HepG2 (cell line): ENCODE results near the gene AXIN1. TPM values are rescaled to one million over a fixed set of nuclear protein-coding genes. Genes with fewer than 3 reads are reported as not detected.

Experiments
- CBFB ChIP-seq: sonication (generic); formaldehyde crosslinking; IDR thresholded peaks from 2 replicates; pipeline ENCODE4 v1.4.0; 2020; ENCODE audit warnings: missing genetic modification reagents
- CREB1 ChIP-seq, 2 experiments: fragments of 450-650 bp in 1 of 2; IDR thresholded peaks; 2 replicates each; pipeline ENCODE4 v1.6.1; 2016 to 2017; ENCODE audit warnings: control low read depth in 1 of 2, mild to moderate bottlenecking in 1 of 2, missing compliant biosample characterization in 1 of 2, missing genetic modification characterization in 1 of 2
- EP300 ChIP-seq, 3 experiments: sonication (generic) in 1 of 3; formaldehyde crosslinking in 1 of 3; IDR thresholded peaks; 2 replicates each; pipeline versions ENCODE4 v1.5.1 to v1.6.1; 2011 to 2020; ENCODE audit warnings: low read depth in 2 of 3, low read length in 2 of 3, borderline replicate concordance in 1 of 3, improper control_type of control experiment in 1 of 3, mild to moderate bottlenecking in 1 of 3, missing genetic modification reagents in 1 of 3, moderate library complexity in 1 of 3
- FOXK2 ChIP-seq: fragments of 450-650 bp; IDR thresholded peaks from 2 replicates; pipeline ENCODE4 v1.6.1; 2016
- KDM2A ChIP-seq: sonication (generic); formaldehyde crosslinking; IDR thresholded peaks from 2 replicates; pipeline ENCODE4 v1.4.0; 2020; ENCODE audit warnings: low read depth, missing genetic modification reagents, borderline replicate concordance
- KLF16 ChIP-seq, 2 experiments: sonication (generic) in 1 of 2; formaldehyde crosslinking in 1 of 2; IDR thresholded peaks; 2 replicates each; pipeline versions ENCODE4 v1.6.1 to v1.8.0; 2016 to 2023; ENCODE audit warnings: missing genetic modification reagents in 2 of 2, missing compliant biosample characterization in 1 of 2
- MEIS1 ChIP-seq: sonication (generic); formaldehyde crosslinking; IDR thresholded peaks from 2 replicates; pipeline ENCODE4 v1.9.0; 2021; ENCODE audit warnings: mild to moderate bottlenecking, missing genetic modification reagents, moderate library complexity, borderline replicate concordance
- NONO ChIP-seq, 2 experiments: fragments of 450-650 bp in 1 of 2; sonication (generic) in 1 of 2; formaldehyde crosslinking in 1 of 2; IDR thresholded peaks in 1 of 2; conservative IDR thresholded peaks in 1 of 2; 2 replicates each; pipeline versions ENCODE4 v1.6.1 to v1.8.0; 2017 to 2022; ENCODE audit warnings: mild to moderate bottlenecking in 1 of 2, missing genetic modification reagents in 1 of 2, moderate library complexity in 1 of 2
- PPARG ChIP-seq: conservative IDR thresholded peaks from 2 replicates; pipeline ENCODE4 v1.6.1; 2016; ENCODE audit warnings: missing biosample characterization, missing genetic modification reagents
- THAP11 ChIP-seq: IDR thresholded peaks from 2 replicates; pipeline ENCODE4 v1.6.1; 2016; ENCODE audit warnings: missing biosample characterization, missing genetic modification reagents
- ZFP36L2 ChIP-seq: sonication (generic); formaldehyde crosslinking; IDR thresholded peaks from 2 replicates; pipeline ENCODE4 v1.4.0; 2020; ENCODE audit warnings: missing genetic modification reagents
- ZFP37 ChIP-seq: sonication (generic); formaldehyde crosslinking; IDR thresholded peaks from 2 replicates; pipeline ENCODE4 v1.4.0; 2020; ENCODE audit warnings: missing genetic modification reagents, borderline replicate concordance
- ZNF180 ChIP-seq: sonication (generic); formaldehyde crosslinking; IDR thresholded peaks from 2 replicates; pipeline ENCODE4 v1.4.0; 2020; ENCODE audit warnings: low read depth, missing genetic modification reagents, borderline replicate concordance
- ZNF329 ChIP-seq: sonication (generic); formaldehyde crosslinking; IDR thresholded peaks from 2 replicates; pipeline ENCODE4 v1.9.0; 2021; ENCODE audit warnings: low read depth, mild to moderate bottlenecking, missing genetic modification reagents
- ZNF335 ChIP-seq: sonication (generic); formaldehyde crosslinking; IDR thresholded peaks from 2 replicates; pipeline ENCODE4 v1.4.0; 2020; ENCODE audit warnings: missing genetic modification reagents
- ZNF510 ChIP-seq: sonication (generic); formaldehyde crosslinking; IDR thresholded peaks from 2 replicates; pipeline ENCODE4 v1.4.0; 2020; ENCODE audit warnings: low read depth, mild to moderate bottlenecking, missing genetic modification reagents
- ZNF564 ChIP-seq: sonication (generic); formaldehyde crosslinking; IDR thresholded peaks from 2 replicates; pipeline ENCODE4 v1.8.1; 2023; ENCODE audit warnings: mild to moderate bottlenecking, missing genetic modification reagents
- ZNF670 ChIP-seq: sonication (generic); formaldehyde crosslinking; IDR thresholded peaks from 2 replicates; pipeline ENCODE4 v1.8.0; 2022; ENCODE audit warnings: mild to moderate bottlenecking, missing genetic modification reagents, borderline replicate concordance
- ZNF790 ChIP-seq: sonication (generic); formaldehyde crosslinking; IDR thresholded peaks from 2 replicates; pipeline ENCODE4 v1.8.0; 2022; ENCODE audit warnings: missing genetic modification reagents, mild to moderate bottlenecking, borderline replicate concordance
- polyA plus RNA-seq, 8 experiments: library from polyadenylated mRNA; depleted of rRNA in 3 of 8; stranded (reverse) in 7 of 8; unstranded in 1 of 8; fragments of >200 nt; fragmentation: Illumina TruSeq in 4 of 8; extraction: Trizol in 4 of 8; gene quantifications; 2 replicates each; pipeline versions ENCODE4 v1.2.1 to v1.2.3, GENCODE V29; 2011 to 2016; ENCODE audit warnings: low read depth in 4 of 8, missing spikeins in 1 of 8, mixed read lengths in 1 of 8; ENCODE audit not compliant: insufficient read depth in 1 of 8
- total RNA-seq, 5 experiments: library from RNA; depleted of rRNA; stranded (reverse); fragments of >200 nt; fragmentation: Illumina TruSeq; extraction: Trizol; gene quantifications; 2 replicates each; pipeline ENCODE4 v1.2.3, GENCODE V29; 2016; ENCODE audit warnings: low read depth in 1 of 5
- TF ChIP-seq, protein P1 (sequence below): sonication (generic); formaldehyde crosslinking; IDR thresholded peaks from 2 replicates; pipeline ENCODE4 v1.5.0; 2020; ENCODE audit warnings: missing genetic modification reagents
- TF ChIP-seq, protein P2 (sequence below): sonication (generic); formaldehyde crosslinking; IDR thresholded peaks from 2 replicates; pipeline ENCODE4 v1.8.1; 2023; ENCODE audit warnings: mild to moderate bottlenecking, missing genetic modification reagents, borderline replicate concordance
- TF ChIP-seq, protein P3 (sequence below): sonication (generic); formaldehyde crosslinking; IDR thresholded peaks from 2 replicates; pipeline ENCODE4 v1.8.0; 2023; ENCODE audit warnings: mild to moderate bottlenecking, missing genetic modification reagents
- TF ChIP-seq, protein P4 (sequence below): IDR thresholded peaks from 2 replicates; pipeline ENCODE4 v1.6.1; 2016; ENCODE audit warnings: missing genetic modification reagents, missing compliant biosample characterization
- TF ChIP-seq, protein P5 (sequence below): sonication (generic); formaldehyde crosslinking; IDR thresholded peaks from 2 replicates; pipeline ENCODE4 v1.8.0; 2022; ENCODE audit warnings: mild to moderate bottlenecking, missing genetic modification reagents, moderate library complexity

The AXIN1 gene
- total and polyA plus RNA-seq, 2 of the 13 experiments (the other 11 are each of a cell fraction or from before 2014, with no cell fraction given): 24.0 to 26.0 TPM

DNA sequence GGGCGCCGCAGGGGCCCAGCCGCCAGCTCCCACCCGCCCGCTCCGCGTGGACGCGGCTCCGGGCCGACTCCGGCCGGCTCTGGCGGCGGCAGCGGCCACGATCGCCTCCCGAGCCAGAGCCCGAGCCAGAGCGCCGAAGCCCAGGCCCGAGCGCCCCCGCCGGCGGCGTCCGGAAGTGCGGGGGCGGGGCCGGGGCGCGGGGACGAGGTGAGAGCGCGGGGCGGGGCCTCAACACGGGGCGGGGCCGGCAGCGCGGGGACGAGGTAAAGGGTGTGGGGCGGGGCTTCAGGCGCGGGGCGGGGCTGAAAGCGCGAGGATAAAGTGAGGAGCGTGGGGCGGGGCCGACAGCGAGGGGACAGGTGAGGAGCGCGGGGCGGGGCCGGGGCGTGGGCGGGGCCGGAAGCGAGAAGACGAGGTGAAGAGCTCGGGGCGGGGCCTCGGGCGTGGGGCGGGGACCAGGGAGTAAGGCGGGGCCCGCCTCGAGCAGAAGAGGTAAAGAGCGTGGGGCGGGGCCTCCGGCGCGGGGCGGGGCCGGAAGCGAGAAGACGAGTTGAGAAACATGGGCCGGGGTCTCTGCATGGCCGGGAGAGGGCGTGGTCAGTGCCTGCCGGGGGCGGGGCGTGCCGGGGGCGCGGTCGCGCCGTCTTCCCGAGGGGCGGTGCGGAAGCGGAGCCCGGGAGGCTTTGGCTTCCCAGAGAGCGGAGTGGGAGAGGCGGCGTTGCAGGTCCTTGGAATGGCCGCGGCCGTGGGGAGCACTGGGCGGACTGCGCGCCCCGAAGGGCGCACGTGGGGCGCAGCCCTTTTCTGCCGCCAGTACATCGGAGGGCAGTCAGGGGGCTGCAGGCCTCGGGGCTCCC lies at the start of gene AXIN1 (continued):
- TF ChIP-seq ZFP37 (CRISPR knock-in tag): 0 out of 2 replicates have a peak, but pooled peaks have one; percentile 66
- TF ChIP-seq, protein P1, sequence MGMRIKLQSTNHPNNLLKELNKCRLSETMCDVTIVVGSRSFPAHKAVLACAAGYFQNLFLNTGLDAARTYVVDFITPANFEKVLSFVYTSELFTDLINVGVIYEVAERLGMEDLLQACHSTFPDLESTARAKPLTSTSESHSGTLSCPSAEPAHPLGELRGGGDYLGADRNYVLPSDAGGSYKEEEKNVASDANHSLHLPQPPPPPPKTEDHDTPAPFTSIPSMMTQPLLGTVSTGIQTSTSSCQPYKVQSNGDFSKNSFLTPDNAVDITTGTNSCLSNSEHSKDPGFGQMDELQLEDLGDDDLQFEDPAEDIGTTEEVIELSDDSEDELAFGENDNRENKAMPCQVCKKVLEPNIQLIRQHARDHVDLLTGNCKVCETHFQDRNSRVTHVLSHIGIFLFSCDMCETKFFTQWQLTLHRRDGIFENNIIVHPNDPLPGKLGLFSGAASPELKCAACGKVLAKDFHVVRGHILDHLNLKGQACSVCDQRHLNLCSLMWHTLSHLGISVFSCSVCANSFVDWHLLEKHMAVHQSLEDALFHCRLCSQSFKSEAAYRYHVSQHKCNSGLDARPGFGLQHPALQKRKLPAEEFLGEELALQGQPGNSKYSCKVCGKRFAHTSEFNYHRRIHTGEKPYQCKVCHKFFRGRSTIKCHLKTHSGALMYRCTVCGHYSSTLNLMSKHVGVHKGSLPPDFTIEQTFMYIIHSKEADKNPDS (CRISPR knock-in tag): 0 out of 2 replicates have a peak, but pooled peaks have one; percentile 27
- no peak for TF ChIP-seq ZNF510 (CRISPR knock-in tag)
- no peak for TF ChIP-seq EP300 (IDR thresholded peaks at IDR 0.05; ENCODE audit: low read depth in 2 of 2, low read length in 2 of 2)
- TF ChIP-seq EP300 (CRISPR knock-in tag; IDR thresholded peaks at IDR 0.05; ENCODE audit: borderline replicate concordance): no peak
- TF ChIP-seq FOXK2: peak; percentile 41; the same call in 1 of the 2 replicates
- peak; percentile 50; the same call in 1 of the 2 replicates for TF ChIP-seq KDM2A (CRISPR knock-in tag)
- peak; percentile 78; the same call in 1 of the 2 replicates for TF ChIP-seq ZNF790 (CRISPR knock-in tag)
- peak; percentile 78; the same call in 1 of the 2 replicates for TF ChIP-seq ZNF670 (CRISPR knock-in tag)
- TF ChIP-seq KLF16 (CRISPR knock-in tag; IDR thresholded peaks at IDR 0.05): peak in 1 of 2 experiments; percentile 69; a peak in 2 of 4 replicates
- TF ChIP-seq THAP11 (CRISPR knock-in tag): peak; percentile 47; the same call in 1 of the 2 replicates
- 0 out of 2 replicates have a peak, but pooled peaks have one; percentile 2 for TF ChIP-seq CREB1 (IDR thresholded peaks at IDR 0.05)
- no peak for TF ChIP-seq CREB1 (CRISPR knock-in tag; IDR thresholded peaks at IDR 0.05)
- TF ChIP-seq ZNF180 (CRISPR knock-in tag): no peak
- TF ChIP-seq, protein P2, sequence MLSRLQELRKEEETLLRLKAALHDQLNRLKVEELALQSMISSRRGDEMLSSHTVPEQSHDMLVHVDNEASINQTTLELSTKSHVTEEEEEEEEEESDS (CRISPR knock-in tag): no peak
- TF ChIP-seq ZFP36L2: no peak
- no peak for TF ChIP-seq NONO (IDR thresholded peaks at IDR 0.05)
- TF ChIP-seq NONO (CRISPR knock-in tag; conservative IDR thresholded peaks at IDR 0.05): peak; percentile 65; the same call in 1 of the 2 replicates
- TF ChIP-seq, protein P3, sequence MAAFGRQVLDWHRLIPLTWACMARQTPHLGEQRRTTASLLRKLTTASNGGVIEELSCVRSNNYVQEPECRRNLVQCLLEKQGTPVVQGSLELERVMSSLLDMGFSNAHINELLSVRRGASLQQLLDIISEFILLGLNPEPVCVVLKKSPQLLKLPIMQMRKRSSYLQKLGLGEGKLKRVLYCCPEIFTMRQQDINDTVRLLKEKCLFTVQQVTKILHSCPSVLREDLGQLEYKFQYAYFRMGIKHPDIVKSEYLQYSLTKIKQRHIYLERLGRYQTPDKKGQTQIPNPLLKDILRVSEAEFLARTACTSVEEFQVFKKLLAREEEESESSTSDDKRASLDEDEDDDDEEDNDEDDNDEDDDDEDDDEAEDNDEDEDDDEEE: no peak; the same call in 1 of the 2 replicates
- no peak for TF ChIP-seq PPARG (CRISPR knock-in tag)
- no peak for TF ChIP-seq ZNF335 (CRISPR knock-in tag)
- TF ChIP-seq, protein P4, sequence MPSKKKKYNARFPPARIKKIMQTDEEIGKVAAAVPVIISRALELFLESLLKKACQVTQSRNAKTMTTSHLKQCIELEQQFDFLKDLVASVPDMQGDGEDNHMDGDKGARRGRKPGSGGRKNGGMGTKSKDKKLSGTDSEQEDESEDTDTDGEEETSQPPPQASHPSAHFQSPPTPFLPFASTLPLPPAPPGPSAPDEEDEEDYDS: peak; percentile 73
- TF ChIP-seq MEIS1 (CRISPR knock-in tag): 0 out of 2 replicates have a peak, but pooled peaks have one; percentile 24
- TF ChIP-seq CBFB (CRISPR knock-in tag): no peak
- no peak for TF ChIP-seq ZNF564 (CRISPR knock-in tag)
- no peak for TF ChIP-seq ZNF329
- TF ChIP-seq, protein P5, sequence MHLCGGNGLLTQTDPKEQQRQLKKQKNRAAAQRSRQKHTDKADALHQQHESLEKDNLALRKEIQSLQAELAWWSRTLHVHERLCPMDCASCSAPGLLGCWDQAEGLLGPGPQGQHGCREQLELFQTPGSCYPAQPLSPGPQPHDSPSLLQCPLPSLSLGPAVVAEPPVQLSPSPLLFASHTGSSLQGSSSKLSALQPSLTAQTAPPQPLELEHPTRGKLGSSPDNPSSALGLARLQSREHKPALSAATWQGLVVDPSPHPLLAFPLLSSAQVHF (CRISPR knock-in tag): no peak
